HG02798 (cell line): ENCODE results near the gene BTG2.
"Not testable (repeated sequence)": the region's sequence is repeated elsewhere in the genome, so short reads cannot be mapped to it uniquely, and the experiment has no call there.

ENCODE experiments used
- ATAC-seq: cut with Tn5 transposase; IDR thresholded peaks from one replicate; pipeline ENCODE4 v1.9.1; 2021; ENCODE audit warnings: mild to moderate bottlenecking; ENCODE audit not compliant: unreplicated experiment, poor library complexity

The BTG2 gene

GRCh38 chr1:203311368-203312301 is 6.3 kb downstream of the BTG2 start:
- ATAC-seq, result no peak

GRCh38 chr1:203314025-203314759 is 8.9 kb downstream of the BTG2 start:
- not testable (repeated sequence) for ATAC-seq

- no peak for ATAC-seq
Observed at GRCh38 chr1:203316626-203317093, 11.3 kb downstream of the BTG2 start.

GRCh38 chr1:203317429-203318228 is 12.3 kb downstream of the BTG2 start:
- ATAC-seq, result no peak

- no peak for ATAC-seq
Observed at GRCh38 chr1:203318229-203318517, 12.9 kb downstream of the BTG2 start.

- peak; percentile 72 for ATAC-seq
Observed at GRCh38 chr1:203320591-203321272, 15.4 kb downstream of the BTG2 start.

- ATAC-seq, result no peak
Observed at GRCh38 chr1:203321273-203322052, 16.1 kb downstream of the BTG2 start.

- no peak for ATAC-seq
Observed at GRCh38 chr1:203322500-203323179, 17.3 kb downstream of the BTG2 start.

GRCh38 chr1:203323587-203323986 is 18.3 kb downstream of the BTG2 start:
- no peak for ATAC-seq

- ATAC-seq, result no peak
Observed at GRCh38 chr1:203324105-203325025, 19.0 kb downstream of the BTG2 start.

- peak; percentile 35 for ATAC-seq
Observed at GRCh38 chr1:203325026-203325417, 19.7 kb downstream of the BTG2 start.

- ATAC-seq, result no peak
Observed at GRCh38 chr1:203325418-203326091, 20.2 kb downstream of the BTG2 start.

- peak; percentile 83 for ATAC-seq
Observed at GRCh38 chr1:203326830-203327683, 21.7 kb downstream of the BTG2 start.

- ATAC-seq, result peak; percentile 21
Observed at GRCh38 chr1:203327684-203328457, 22.6 kb downstream of the BTG2 start.

- no peak for ATAC-seq
Observed at GRCh38 chr1:203328714-203329122, 23.4 kb downstream of the BTG2 start.

- no peak for ATAC-seq
Observed at GRCh38 chr1:203331224-203331623, 25.9 kb downstream of the BTG2 start.
